Measurements from ENCODE around the gene PKNOX1. TPM values are rescaled to one million over a fixed set of nuclear protein-coding genes. Genes with fewer than 3 reads are reported as not detected.
A peak's percentile ranks its signal among the peaks of the same experiment; 100 is the strongest.

PKNOX1 gene
- polyA plus RNA-seq, 2 donors: 6.0 to 7.1 TPM

- no peaks in the 10 kb centered on the region for H3K36me3 ChIP-seq (ENCODE audit: control insufficient read depth in 2 of 2, insufficient read depth in 2 of 2, low read length in 1 of 2)
- no peak overlapping the region for H3K27ac ChIP-seq (ENCODE audit: low read depth in 2 of 2, low read length in 1 of 2)
- no peaks in the 10 kb centered on the region for H3K9me3 ChIP-seq (ENCODE audit: control insufficient read depth in 2 of 2, insufficient read depth in 1 of 2, low read depth in 1 of 2, low read length in 1 of 2)
- peaks cover 0 to 7% of the 10 kb centered on the region in 2 donors for H3K4me1 ChIP-seq (ENCODE audit: control insufficient read depth in 2 of 2, insufficient read depth in 2 of 2, low read length in 1 of 2)
- 86 to 88% methylated on average over 7 of the region's 7 CpGs for WGBS, 2 donors
- no peaks in the 10 kb centered on the region for H3K27me3 ChIP-seq (ENCODE audit: control insufficient read depth in 1 of 2, insufficient read depth in 2 of 2, low read length in 2 of 2)
- H3K4me3 ChIP-seq (ENCODE audit: low read depth in 1 of 2, low read length in 2 of 2): no peak overlapping the region
Measured at GRCh38 chr21:42970946-42971653, 3.3 kb upstream of the PKNOX1 start.

GRCh38 chr21:42971897-42972275, 2.5 kb upstream of the PKNOX1 start:
- Histone ChIP-seq H3K4me1 (ENCODE audit: control insufficient read depth in 2 of 2, insufficient read depth in 2 of 2, low read length in 1 of 2) (peaks cover 0 to 7% of the 10 kb centered on the region in 2 donors), H3K4me3 (ENCODE audit: low read depth in 1 of 2, low read length in 2 of 2) (no peak overlapping the region), H3K27me3 (ENCODE audit: control insufficient read depth in 1 of 2, insufficient read depth in 2 of 2, low read length in 2 of 2) (no peaks in the 10 kb centered on the region), H3K36me3 (ENCODE audit: control insufficient read depth in 2 of 2, insufficient read depth in 2 of 2, low read length in 1 of 2) (no peaks in the 10 kb centered on the region), H3K9me3 (ENCODE audit: control insufficient read depth in 2 of 2, insufficient read depth in 1 of 2, low read depth in 1 of 2, low read length in 1 of 2) (no peaks in the 10 kb centered on the region), H3K27ac (ENCODE audit: low read depth in 2 of 2, low read length in 1 of 2) (no peak overlapping the region)
- 61 to 62% methylated on average over 3 of the region's 3 CpGs for WGBS, 2 donors

- no peaks in the 10 kb centered on the region for H3K9me3 ChIP-seq (ENCODE audit: control insufficient read depth in 2 of 2, insufficient read depth in 1 of 2, low read depth in 1 of 2, low read length in 1 of 2)
- peak overlapping the region; percentile 53 to 62 for H3K4me3 ChIP-seq (ENCODE audit: low read depth in 1 of 2, low read length in 2 of 2)
- no peaks in the 10 kb centered on the region for H3K27me3 ChIP-seq (ENCODE audit: control insufficient read depth in 1 of 2, insufficient read depth in 2 of 2, low read length in 2 of 2)
- H3K4me1 ChIP-seq (ENCODE audit: control insufficient read depth in 2 of 2, insufficient read depth in 2 of 2, low read length in 1 of 2): peaks cover 0 to 7% of the 10 kb centered on the region in 2 donors
- H3K27ac ChIP-seq (ENCODE audit: low read depth in 2 of 2, low read length in 1 of 2): peak overlapping the region; percentile 89 to 94
- no peaks in the 10 kb centered on the region for H3K36me3 ChIP-seq (ENCODE audit: control insufficient read depth in 2 of 2, insufficient read depth in 2 of 2, low read length in 1 of 2)
- 60 to 64% methylated on average over 19 of the region's 19 CpGs for WGBS, 2 donors
Measured at GRCh38 chr21:42973309-42973990, 912 bp upstream of the PKNOX1 start.

- Histone ChIP-seq H3K4me3 (ENCODE audit: low read depth in 1 of 2, low read length in 2 of 2) (peak overlapping the region; percentile 65 to 75), H3K27me3 (ENCODE audit: control insufficient read depth in 1 of 2, insufficient read depth in 2 of 2, low read length in 2 of 2) (no peaks in the 10 kb centered on the region), H3K36me3 (ENCODE audit: control insufficient read depth in 2 of 2, insufficient read depth in 2 of 2, low read length in 1 of 2) (no peaks in the 10 kb centered on the region), H3K27ac (ENCODE audit: low read depth in 2 of 2, low read length in 1 of 2) (peak overlapping the region; percentile 94 to 100), H3K9me3 (ENCODE audit: control insufficient read depth in 2 of 2, insufficient read depth in 1 of 2, low read depth in 1 of 2, low read length in 1 of 2) (no peaks in the 10 kb centered on the region), H3K4me1 (ENCODE audit: control insufficient read depth in 2 of 2, insufficient read depth in 2 of 2, low read length in 1 of 2) (peaks cover 0 to 7% of the 10 kb centered on the region in 2 donors)
- WGBS, 2 donors: 0 to 1% methylated on average over 81 to 125 of the region's 125 CpGs
Measured at GRCh38 chr21:42974832-42975820, 764 bp downstream of the PKNOX1 start.

- WGBS, 2 donors: 38 to 40% methylated on average over 6 of the region's 6 CpGs
- no peaks in the 10 kb centered on the region for H3K27me3 ChIP-seq (ENCODE audit: control insufficient read depth in 1 of 2, insufficient read depth in 2 of 2, low read length in 2 of 2)
- no peaks in the 10 kb centered on the region for H3K36me3 ChIP-seq (ENCODE audit: control insufficient read depth in 2 of 2, insufficient read depth in 2 of 2, low read length in 1 of 2)
- H3K27ac ChIP-seq (ENCODE audit: low read depth in 2 of 2, low read length in 1 of 2): peak overlapping the region in 1 of 2 donors; percentile 100
- H3K9me3 ChIP-seq (ENCODE audit: control insufficient read depth in 2 of 2, insufficient read depth in 1 of 2, low read depth in 1 of 2, low read length in 1 of 2): no peaks in the 10 kb centered on the region
- peaks cover 0 to 7% of the 10 kb centered on the region in 2 donors for H3K4me1 ChIP-seq (ENCODE audit: control insufficient read depth in 2 of 2, insufficient read depth in 2 of 2, low read length in 1 of 2)
- H3K4me3 ChIP-seq (ENCODE audit: low read depth in 1 of 2, low read length in 2 of 2): peak overlapping the region in 1 of 2 donors; percentile 75
Measured at GRCh38 chr21:42975886-42976608, 1.7 kb downstream of the PKNOX1 start.

GRCh38 chr21:42980312-42981213, 6.2 kb downstream of the PKNOX1 start:
- no peaks in the 10 kb centered on the region for H3K9me3 ChIP-seq (ENCODE audit: control insufficient read depth in 2 of 2, insufficient read depth in 1 of 2, low read depth in 1 of 2, low read length in 1 of 2)
- H3K4me1 ChIP-seq (ENCODE audit: control insufficient read depth in 2 of 2, insufficient read depth in 2 of 2, low read length in 1 of 2): peaks cover 3% of the 10 kb centered on the region in 2 donors
- 75% methylated on average over 10 of the region's 10 CpGs for WGBS, 2 donors
- H3K36me3 ChIP-seq (ENCODE audit: control insufficient read depth in 2 of 2, insufficient read depth in 2 of 2, low read length in 1 of 2): no peaks in the 10 kb centered on the region
- H3K4me3 ChIP-seq (ENCODE audit: low read depth in 1 of 2, low read length in 2 of 2): no peak overlapping the region
- no peaks in the 10 kb centered on the region for H3K27me3 ChIP-seq (ENCODE audit: control insufficient read depth in 1 of 2, insufficient read depth in 2 of 2, low read length in 2 of 2)
- H3K27ac ChIP-seq (ENCODE audit: low read depth in 2 of 2, low read length in 1 of 2): no peak overlapping the region

- no peak overlapping the region for H3K27ac ChIP-seq (ENCODE audit: low read depth in 2 of 2, low read length in 1 of 2)
- peaks cover 3% of the 10 kb centered on the region in 2 donors for H3K4me1 ChIP-seq (ENCODE audit: control insufficient read depth in 2 of 2, insufficient read depth in 2 of 2, low read length in 1 of 2)
- no peak overlapping the region for H3K4me3 ChIP-seq (ENCODE audit: low read depth in 1 of 2, low read length in 2 of 2)
- no peaks in the 10 kb centered on the region for H3K9me3 ChIP-seq (ENCODE audit: control insufficient read depth in 2 of 2, insufficient read depth in 1 of 2, low read depth in 1 of 2, low read length in 1 of 2)
- 55 to 64% methylated on average over 5 of the region's 5 CpGs for WGBS, 2 donors
- H3K27me3 ChIP-seq (ENCODE audit: control insufficient read depth in 1 of 2, insufficient read depth in 2 of 2, low read length in 2 of 2): no peaks in the 10 kb centered on the region
- no peaks in the 10 kb centered on the region for H3K36me3 ChIP-seq (ENCODE audit: control insufficient read depth in 2 of 2, insufficient read depth in 2 of 2, low read length in 1 of 2)
Measured at GRCh38 chr21:42981214-42981523, 6.8 kb downstream of the PKNOX1 start.

- no peaks in the 10 kb centered on the region for H3K36me3 ChIP-seq (ENCODE audit: control insufficient read depth in 2 of 2, insufficient read depth in 2 of 2, low read length in 1 of 2)
- H3K4me1 ChIP-seq (ENCODE audit: control insufficient read depth in 2 of 2, insufficient read depth in 2 of 2, low read length in 1 of 2): peaks cover 3% of the 10 kb centered on the region in 2 donors
- no peaks in the 10 kb centered on the region for H3K9me3 ChIP-seq (ENCODE audit: control insufficient read depth in 2 of 2, insufficient read depth in 1 of 2, low read depth in 1 of 2, low read length in 1 of 2)
- no peaks in the 10 kb centered on the region for H3K27me3 ChIP-seq (ENCODE audit: control insufficient read depth in 1 of 2, insufficient read depth in 2 of 2, low read length in 2 of 2)
- no peak overlapping the region for H3K27ac ChIP-seq (ENCODE audit: low read depth in 2 of 2, low read length in 1 of 2)
- 93 to 98% methylated on average over 3 to 4 of the region's 4 CpGs for WGBS, 2 donors
- no peak overlapping the region for H3K4me3 ChIP-seq (ENCODE audit: low read depth in 1 of 2, low read length in 2 of 2)
Measured at GRCh38 chr21:42981862-42982261, 7.5 kb downstream of the PKNOX1 start.

Data from esophagus (tissue), 2 donors.